SK-N-SH (cell line): ENCODE measurements around the gene EVA1A. TPM values are rescaled to one million over a fixed set of nuclear protein-coding genes. Genes with fewer than 3 reads are reported as not detected.

Experiments
- CTCF ChIA-PET: fragments of 300-600, 350-600 bp; formaldehyde crosslinking; extraction: SDS; loops from one replicate; lab custom pipeline; 2021; lab: Yijun Ruan, JAX
- POLR2A ChIA-PET: fragments of 350-600 bp; sonication (Branson Sonifier 250); formaldehyde crosslinking; extraction: SDS; loops from one replicate; lab custom pipeline; 2020; ENCODE audit warnings: antibody characterized with exemption, inconsistent platforms; lab: Yijun Ruan, JAX
- DNase-seq: peaks from one replicate; pipeline ENCODE4 v3.0.0; 2012
- H2AFZ ChIP-seq: fragments of 200-600 bp; sonication (generic); 2 replicates; pipeline ENCODE4 v1.8.1; 2016; ENCODE audit warnings: antibody characterized with exemption, mild to moderate bottlenecking, low read depth
- H3F3A ChIP-seq: fragments of 200-600 bp; sonication (generic); replicated peaks from 2 replicates; pipeline ENCODE3; 2016; ENCODE audit warnings: antibody characterized with exemption, mild to moderate bottlenecking; ENCODE audit not compliant: insufficient read depth
- H3K27ac ChIP-seq, 2 experiments: fragments of 200-500 bp in 1 of 2; fragments of 200-600 bp in 1 of 2; sonication (Bioruptor generic) in 1 of 2; sonication (generic), shearing (Covaris generic) in 1 of 2; 2 replicates each; pipeline versions ENCODE4 v1.5.1 to v1.6.1; 2014 to 2016; ENCODE audit warnings: low read depth in 2 of 2, inconsistent platforms in 1 of 2, low read length in 1 of 2, mild to moderate bottlenecking in 1 of 2, mixed read lengths in 1 of 2
- H3K27me3 ChIP-seq: fragments of 200-600 bp; sonication (generic), shearing (Covaris generic); 2 replicates; pipeline ENCODE4 v1.6.1; 2016; ENCODE audit warnings: mixed run types; ENCODE audit not compliant: insufficient read depth
- H3K36me3 ChIP-seq, 2 experiments: fragments of 200-500 bp in 1 of 2; fragments of 200-600 bp in 1 of 2; sonication (Bioruptor generic) in 1 of 2; sonication (generic) in 1 of 2; replicated peaks in 1 of 2; 2 replicates each; pipeline versions ENCODE3 to v1.5.1; 2014 to 2016; ENCODE audit warnings: low read length in 1 of 2, mild to moderate bottlenecking in 1 of 2; ENCODE audit not compliant: insufficient read depth in 2 of 2, control insufficient read depth in 1 of 2
- H3K4me1 ChIP-seq, 2 experiments: fragments of 200-500 bp in 1 of 2; fragments of 200-600 bp in 1 of 2; sonication (Bioruptor generic) in 1 of 2; sonication (generic), shearing (Covaris generic) in 1 of 2; 2 replicates each; pipeline versions ENCODE4 v1.5.1 to v1.6.1; 2014 to 2016; ENCODE audit warnings: low read depth in 1 of 2, low read length in 1 of 2, mixed run types in 1 of 2; ENCODE audit not compliant: insufficient read depth in 2 of 2, control insufficient read depth in 1 of 2
- H3K4me2 ChIP-seq: fragments of 200-600 bp; sonication (generic), shearing (Covaris generic); 2 replicates; pipeline ENCODE4 v1.6.1; 2017; ENCODE audit warnings: mixed run types
- H3K4me3 ChIP-seq, 2 experiments: fragments of 200-500 bp in 1 of 2; fragments of 200-600 bp in 1 of 2; sonication (Bioruptor generic) in 1 of 2; sonication (generic), shearing (Covaris generic) in 1 of 2; 2 replicates each; pipeline versions ENCODE4 v1.5.1 to v1.8.1; 2014 to 2016; ENCODE audit warnings: low read depth in 2 of 2, inconsistent platforms in 1 of 2, low read length in 1 of 2, mild to moderate bottlenecking in 1 of 2, mixed read lengths in 1 of 2, moderate library complexity in 1 of 2
- H3K79me2 ChIP-seq: fragments of 200-600 bp; sonication (generic); 2 replicates; pipeline ENCODE4 v1.8.1; 2017; ENCODE audit warnings: mild to moderate bottlenecking; ENCODE audit not compliant: insufficient read depth
- H3K9ac ChIP-seq: fragments of 200-600 bp; sonication (generic); 2 replicates; pipeline ENCODE4 v1.6.1; 2017; ENCODE audit warnings: mixed run types
- H3K9me2 ChIP-seq: fragments of 200-600 bp; sonication (generic); 2 replicates; pipeline ENCODE4 v1.6.1; 2017; ENCODE audit warnings: mixed run types
- H3K9me3 ChIP-seq: fragments of 200-600 bp; sonication (generic); 2 replicates; pipeline ENCODE4 v1.6.1; 2017; ENCODE audit warnings: mixed run types, mild to moderate bottlenecking, moderate library complexity
- H4K20me1 ChIP-seq: fragments of 200-600 bp; sonication (generic); 2 replicates; pipeline ENCODE4 v1.6.1; 2017; ENCODE audit warnings: mild to moderate bottlenecking, mixed run types; ENCODE audit not compliant: insufficient read depth
- CHD2 ChIP-seq: fragments of 150-350 bp; IDR thresholded peaks from 2 replicates; pipeline ENCODE4 v1.6.1; 2018; ENCODE audit warnings: low read length; ENCODE audit not compliant: partially characterized antibody
- CTCF ChIP-seq: fragments of 200-600 bp; sonication (generic); IDR thresholded peaks from 2 replicates; pipeline ENCODE4 v1.6.1; 2017; ENCODE audit warnings: antibody characterized with exemption, mild to moderate bottlenecking, moderate library complexity
- EP300 ChIP-seq, 2 experiments: IDR thresholded peaks; 2 replicates each; pipeline versions ENCODE4 v1.4.0 to v1.6.1; 2012; ENCODE audit warnings: borderline replicate concordance in 1 of 2, low read depth in 1 of 2, low read length in 1 of 2
- EZH2phosphoT487 ChIP-seq: fragments of 200-600 bp; sonication (generic); IDR thresholded peaks from 2 replicates; pipeline ENCODE4 v1.6.1; 2017; ENCODE audit warnings: low read depth, mixed run types, mild to moderate bottlenecking, antibody characterized with exemption, moderate library complexity, borderline replicate concordance
- FOSL2 ChIP-seq: IDR thresholded peaks from 2 replicates; pipeline ENCODE4 v1.4.0; 2012; ENCODE audit warnings: low read depth, mild to moderate bottlenecking, moderate library complexity, borderline replicate concordance
- FOXM1 ChIP-seq: IDR thresholded peaks from 2 replicates; pipeline ENCODE4 v1.4.0; 2012; ENCODE audit warnings: low read depth, mild to moderate bottlenecking
- IRF3 ChIP-seq: fragments of 150-350 bp; IDR thresholded peaks from 2 replicates; pipeline ENCODE4 v1.6.1; 2016; ENCODE audit warnings: mild to moderate bottlenecking, low read depth, low read length
- MAX ChIP-seq: IDR thresholded peaks from 2 replicates; pipeline ENCODE4 v1.4.0; 2012; ENCODE audit warnings: low read depth
- MXI1 ChIP-seq: IDR thresholded peaks from 2 replicates; pipeline ENCODE4 v1.6.1; 2012; ENCODE audit warnings: mild to moderate bottlenecking, low read depth, low read length, improper control_type of control experiment
- NFIC ChIP-seq: IDR thresholded peaks from 2 replicates; pipeline ENCODE4 v1.4.0; 2012; ENCODE audit warnings: borderline replicate concordance
- PBX3 ChIP-seq: IDR thresholded peaks from 2 replicates; pipeline ENCODE4; 2012
- RAD21 ChIP-seq: IDR thresholded peaks from 2 replicates; pipeline ENCODE4 v1.6.1; 2012; ENCODE audit warnings: mild to moderate bottlenecking, low read length
- SIN3A ChIP-seq: IDR thresholded peaks from 2 replicates; pipeline ENCODE4 v1.6.1; 2012; ENCODE audit warnings: low read depth, mild to moderate bottlenecking, low read length, moderate library complexity, borderline replicate concordance
- SMC3 ChIP-seq: IDR thresholded peaks from 2 replicates; pipeline ENCODE4 v1.6.1; 2012; ENCODE audit warnings: low read depth, low read length, improper control_type of control experiment
- TCF12 ChIP-seq: IDR thresholded peaks from 2 replicates; pipeline ENCODE4 v1.4.0; 2012
- TEAD4 ChIP-seq: IDR thresholded peaks from 2 replicates; pipeline ENCODE4 v1.4.0; 2012; ENCODE audit warnings: mild to moderate bottlenecking, borderline replicate concordance; ENCODE audit not compliant: insufficient read depth
- USF1 ChIP-seq: IDR thresholded peaks from 2 replicates; pipeline ENCODE4 v1.4.0; 2012; ENCODE audit warnings: low read depth, borderline replicate concordance
- USF2 ChIP-seq: fragments of 150-350 bp; IDR thresholded peaks from 2 replicates; pipeline ENCODE4 v1.6.1; 2017; ENCODE audit warnings: antibody characterized with exemption, low read length, low read depth, borderline replicate concordance
- ZBTB33 ChIP-seq: IDR thresholded peaks from 2 replicates; pipeline ENCODE4 v1.4.0; 2012; ENCODE audit warnings: low read depth, borderline replicate concordance
- WGBS: methylation state at CpG from one replicate; pipeline ENCODE4 v1.1.6; 2017; ENCODE audit warnings: low lambda C conversion rate; 5-methylcytosine and 5-hydroxymethylcytosine counted together
- polyA plus RNA-seq, 3 experiments: library from polyadenylated mRNA; depleted of rRNA; stranded (reverse); fragments of >200 nt; gene quantifications; 2 replicates each; pipeline ENCODE4 v1.2.3, GENCODE V29; 2012

EVA1A gene
- polyA plus RNA-seq, 1 of the 3 experiments (the other 2 are of a cell fraction) = 93.0 TPM

GRCh38 chr2:75587954-75588587, 27.3 kb upstream of the EVA1A start:
- peak overlapping the region; percentile 64 for H3K4me2 ChIP-seq
- 17% methylated on average over 5 of the region's 5 CpGs for WGBS
- H3F3A ChIP-seq = peaks cover 38% of the 10 kb centered on the region
- H3K27ac ChIP-seq = peak overlapping the region; percentile 80 to 93; a peak in 3 of 4 replicates
- DNase-seq = no peak
- no peaks in the 10 kb centered on the region for H4K20me1 ChIP-seq
- H3K79me2 ChIP-seq = peaks cover 46% of the 10 kb centered on the region
- no peaks in the 10 kb centered on the region for H3K27me3 ChIP-seq
- H3K4me1 ChIP-seq = peaks cover 0 to 36% of the 10 kb centered on the region in 2 experiments; a peak in 3 of 4 replicates
- peak overlapping the region; percentile 66 for H3K9ac ChIP-seq
- ChIA-PET CTCF (interaction anchor here (0.7 to 3.6 kb wide), 2 partner anchors 21 to 345 kb away, joined by 3 to 20 read pairs; no protein-coding TSS in a partner anchor), POLR2A (no interaction called here)
- H3K9me2 ChIP-seq = no peaks in the 10 kb centered on the region
- no peaks in the 10 kb centered on the region for H3K9me3 ChIP-seq
- peak overlapping the region; percentile 86 for H2AFZ ChIP-seq
- peak overlapping the region; percentile 2 to 21; a peak in 2 of 4 replicates for H3K4me3 ChIP-seq
- no peaks in the 10 kb centered on the region for H3K36me3 ChIP-seq
- TF ChIP-seq USF2 (no peak), CTCF (no peak), SIN3A (no peak), MXI1 (no peak), CHD2 (no peak), EZH2phosphoT487 (no peak), SMC3 (no peak), NFIC (peak; percentile 55; the same call in 1 of the 2 replicates), EP300 (IDR thresholded peaks at IDR 0.05; ENCODE audit: borderline replicate concordance in 1 of 2, low read depth in 1 of 2, low read length in 1 of 2) (peak in 1 of 2 experiments; percentile 50; a peak in 1 of 4 replicates), MAX (peak; percentile 42; the same call in 1 of the 2 replicates), USF1 (no peak), TEAD4 (0 out of 2 replicates have a peak, but pooled peaks have one; percentile 34), IRF3 (no peak), TCF12 (peak; percentile 63), ZBTB33 (no peak), RAD21 (no peak), FOXM1 (no peak), PBX3 (peak; percentile 62), FOSL2 (peak; percentile 48; the same call in 1 of the 2 replicates)
